Osteocyte (in vitro differentiated cells): ENCODE results near the gene SMCO4. TPM values are rescaled to one million over a fixed set of nuclear protein-coding genes. Genes with fewer than 3 reads are reported as not detected.

Experiments used
- DNase-seq: peaks from one replicate; pipeline ENCODE4 v3.0.0; 2021; ENCODE audit warnings: mixed read lengths; ENCODE audit not compliant: unreplicated experiment; ENCODE audit errors: extremely low spot score
- H3K27ac Mint-ChIP-seq: one replicate; pipeline ENCODE4 v1.8.0; 2021; ENCODE audit warnings: mild to moderate bottlenecking, mixed read lengths; ENCODE audit not compliant: unreplicated experiment
- H3K27me3 Mint-ChIP-seq: one replicate; pipeline ENCODE4 v1.8.0; 2021; ENCODE audit warnings: mixed read lengths; ENCODE audit not compliant: unreplicated experiment
- H3K36me3 Mint-ChIP-seq: one replicate; pipeline ENCODE4 v1.8.0; 2021; ENCODE audit warnings: mixed read lengths; ENCODE audit not compliant: unreplicated experiment
- H3K4me1 Mint-ChIP-seq: one replicate; pipeline ENCODE4 v1.8.0; 2021; ENCODE audit warnings: mixed read lengths; ENCODE audit not compliant: unreplicated experiment
- H3K4me3 Mint-ChIP-seq: one replicate; pipeline ENCODE4 v1.8.0; 2021; ENCODE audit warnings: mild to moderate bottlenecking, moderate library complexity, mixed read lengths; ENCODE audit not compliant: unreplicated experiment
- H3K9me3 Mint-ChIP-seq: one replicate; pipeline ENCODE4 v1.8.0; 2021; ENCODE audit warnings: mixed read lengths; ENCODE audit not compliant: unreplicated experiment
- total RNA-seq: library from RNA; stranded (reverse); gene quantifications from 2 replicates; pipeline ENCODE4 v1.2.1, GENCODE V29; 2021
- TF ChIP-seq, protein P1 (sequence below): fragments of 200-600 bp; sonication (generic); IDR thresholded peaks from 2 replicates; pipeline ENCODE4 v1.5.0; 2021; ENCODE audit warnings: antibody characterized with exemption, mild to moderate bottlenecking, moderate library complexity

SMCO4 gene
- total RNA-seq, 1 donor from 2014 or later = 14.7 TPM

DNA sequence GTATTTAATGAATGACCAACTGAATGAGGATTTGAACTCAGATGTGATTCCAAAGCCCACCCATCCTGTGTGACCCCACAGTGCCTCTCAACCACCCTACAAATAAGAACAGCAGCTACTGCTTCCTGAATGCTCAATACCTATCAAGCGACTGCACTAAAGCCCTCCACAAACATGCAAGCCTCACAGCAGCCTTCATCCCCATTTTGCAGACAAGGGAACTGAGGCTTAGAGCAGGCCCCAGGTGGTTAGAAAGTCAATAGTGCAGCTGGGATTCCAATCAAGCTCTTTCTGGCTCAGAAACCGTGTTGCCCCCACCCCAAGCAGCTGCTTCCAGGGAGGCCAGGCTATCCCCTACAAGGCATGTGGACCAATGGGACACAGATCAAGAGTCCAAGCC, 57.2 kb downstream of the SMCO4 start:
- Mint-ChIP-seq H3K27me3 (no peaks in the 10 kb centered on the region), H3K9me3 (no peaks in the 10 kb centered on the region), H3K4me3 (no peak overlapping the region), H3K27ac (no peak overlapping the region), H3K36me3 (peaks cover 2% of the 10 kb centered on the region), H3K4me1 (peaks cover 19% of the 10 kb centered on the region)
- TF ChIP-seq, protein P1, sequence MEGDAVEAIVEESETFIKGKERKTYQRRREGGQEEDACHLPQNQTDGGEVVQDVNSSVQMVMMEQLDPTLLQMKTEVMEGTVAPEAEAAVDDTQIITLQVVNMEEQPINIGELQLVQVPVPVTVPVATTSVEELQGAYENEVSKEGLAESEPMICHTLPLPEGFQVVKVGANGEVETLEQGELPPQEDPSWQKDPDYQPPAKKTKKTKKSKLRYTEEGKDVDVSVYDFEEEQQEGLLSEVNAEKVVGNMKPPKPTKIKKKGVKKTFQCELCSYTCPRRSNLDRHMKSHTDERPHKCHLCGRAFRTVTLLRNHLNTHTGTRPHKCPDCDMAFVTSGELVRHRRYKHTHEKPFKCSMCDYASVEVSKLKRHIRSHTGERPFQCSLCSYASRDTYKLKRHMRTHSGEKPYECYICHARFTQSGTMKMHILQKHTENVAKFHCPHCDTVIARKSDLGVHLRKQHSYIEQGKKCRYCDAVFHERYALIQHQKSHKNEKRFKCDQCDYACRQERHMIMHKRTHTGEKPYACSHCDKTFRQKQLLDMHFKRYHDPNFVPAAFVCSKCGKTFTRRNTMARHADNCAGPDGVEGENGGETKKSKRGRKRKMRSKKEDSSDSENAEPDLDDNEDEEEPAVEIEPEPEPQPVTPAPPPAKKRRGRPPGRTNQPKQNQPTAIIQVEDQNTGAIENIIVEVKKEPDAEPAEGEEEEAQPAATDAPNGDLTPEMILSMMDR = no peak
- no peak for DNase-seq

DNA sequence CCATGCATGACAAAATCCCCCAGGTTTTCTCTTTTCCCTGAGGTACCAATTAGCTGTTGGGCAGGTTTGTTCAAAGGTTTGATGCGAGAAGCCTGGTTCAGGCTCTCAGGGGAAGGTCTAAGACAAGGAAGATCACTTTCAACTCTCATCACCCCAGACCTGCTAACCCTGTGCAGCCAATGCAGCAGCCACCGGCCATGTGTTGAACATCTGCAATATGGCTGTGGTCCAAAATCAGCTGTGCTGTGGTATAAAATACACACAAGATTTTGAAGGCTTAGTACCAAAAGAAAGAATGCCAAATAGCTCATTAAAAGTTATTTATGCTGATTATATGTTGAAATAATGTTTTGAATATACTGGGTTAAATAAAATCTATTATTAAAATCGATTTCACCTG, 58.5 kb downstream of the SMCO4 start:
- no peaks in the 10 kb centered on the region for H3K27me3 Mint-ChIP-seq
- peaks cover 2% of the 10 kb centered on the region for H3K36me3 Mint-ChIP-seq
- no peak overlapping the region for H3K27ac Mint-ChIP-seq
- H3K4me3 Mint-ChIP-seq = no peak overlapping the region
- DNase-seq = no peak
- TF ChIP-seq, protein P1 = no peak
- no peaks in the 10 kb centered on the region for H3K9me3 Mint-ChIP-seq
- peaks cover 19% of the 10 kb centered on the region for H3K4me1 Mint-ChIP-seq

DNA sequence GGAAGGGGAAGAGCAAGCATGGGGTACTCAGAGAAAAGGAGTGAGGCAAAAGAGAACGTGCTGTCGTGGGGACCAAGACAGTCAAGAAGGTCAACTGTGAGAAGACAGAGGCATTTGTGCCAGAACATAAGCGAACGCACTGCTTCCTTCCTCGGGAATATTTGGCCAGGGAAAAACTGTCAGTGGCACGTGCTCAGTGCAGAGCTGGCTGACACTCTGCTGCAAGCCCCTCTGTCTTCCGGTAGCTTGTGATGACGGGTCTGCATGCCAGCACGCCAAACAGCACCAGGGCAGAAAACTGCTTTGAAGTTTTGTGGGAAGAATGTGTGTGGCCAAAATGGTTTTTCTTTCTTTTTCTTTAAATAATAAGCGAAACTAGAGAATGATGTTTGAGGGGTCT, 60.6 kb downstream of the SMCO4 start:
- peaks cover 25% of the 10 kb centered on the region for H3K4me1 Mint-ChIP-seq
- H3K4me3 Mint-ChIP-seq = no peak overlapping the region
- no peaks in the 10 kb centered on the region for H3K9me3 Mint-ChIP-seq
- TF ChIP-seq, protein P1 = no peak
- no peak overlapping the region for H3K27ac Mint-ChIP-seq
- DNase-seq = no peak
- no peaks in the 10 kb centered on the region for H3K27me3 Mint-ChIP-seq
- peaks cover 2% of the 10 kb centered on the region for H3K36me3 Mint-ChIP-seq

DNA sequence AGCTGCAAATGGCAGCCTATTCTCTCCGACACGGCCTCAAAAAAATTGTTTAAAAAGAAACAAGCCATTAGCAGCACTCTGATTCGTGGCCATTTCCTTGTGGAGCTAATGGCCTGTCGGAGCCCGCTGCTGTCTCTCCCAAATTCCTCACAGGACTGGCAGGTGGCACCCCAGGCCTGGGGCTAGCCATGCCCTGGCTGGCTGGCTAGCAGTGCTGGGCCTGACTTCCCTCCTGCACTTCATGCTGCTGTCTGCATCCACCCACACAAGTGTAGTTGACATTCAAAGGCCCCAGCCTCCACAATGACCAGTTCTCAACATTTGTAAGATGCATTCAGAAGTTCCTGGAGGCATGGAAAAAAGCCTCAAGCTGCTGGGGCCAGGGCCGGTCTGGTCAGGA, 61.5 kb downstream of the SMCO4 start:
- H3K4me3 Mint-ChIP-seq = no peak overlapping the region
- H3K4me1 Mint-ChIP-seq = peaks cover 34% of the 10 kb centered on the region
- TF ChIP-seq, protein P1 = no peak
- no peaks in the 10 kb centered on the region for H3K9me3 Mint-ChIP-seq
- no peak overlapping the region for H3K27ac Mint-ChIP-seq
- H3K27me3 Mint-ChIP-seq = no peaks in the 10 kb centered on the region
- no peak for DNase-seq
- peaks cover 2% of the 10 kb centered on the region for H3K36me3 Mint-ChIP-seq

DNA sequence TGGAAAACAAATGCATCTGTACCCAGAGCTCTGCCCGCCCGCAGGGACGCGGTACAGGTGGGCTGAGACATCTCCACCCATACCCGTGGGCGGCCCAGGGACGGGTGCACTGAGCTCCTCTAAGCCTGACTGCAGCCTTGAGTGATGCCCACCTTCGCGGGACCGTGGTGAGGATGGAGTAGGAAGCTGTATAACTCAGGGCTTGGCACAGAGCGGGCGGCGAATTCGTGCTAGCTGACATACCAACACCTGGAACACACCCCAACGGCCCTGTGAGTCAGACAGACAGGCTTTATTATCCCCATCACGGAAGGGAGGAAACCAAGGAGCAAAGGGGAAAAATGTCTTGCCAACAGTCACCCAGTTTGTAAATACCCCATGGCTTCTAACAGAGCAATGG, 61.9 kb downstream of the SMCO4 start:
- TF ChIP-seq, protein P1 = no peak
- DNase-seq = no peak
- Mint-ChIP-seq H3K27ac (no peak overlapping the region), H3K9me3 (no peaks in the 10 kb centered on the region), H3K4me3 (no peak overlapping the region), H3K27me3 (no peaks in the 10 kb centered on the region), H3K4me1 (peaks cover 38% of the 10 kb centered on the region), H3K36me3 (peaks cover 2% of the 10 kb centered on the region)
